Lung (tissue), 12 donors: ENCODE results near the gene MED13. TPM values are rescaled to one million over a fixed set of nuclear protein-coding genes. Genes with fewer than 3 reads are reported as not detected.

Source experiments
- ATAC-seq: fragments of 200-7000 bp; cut with Tn5 transposase; one replicate; pipeline ENCODE4 v1.9.1; 2020; ENCODE audit warnings: moderate number of reproducible peaks; ENCODE audit not compliant: insufficient read depth, low FRiP score
- DNase-seq, 3 donors: peaks; one replicate each; pipeline ENCODE4 v3.0.0-alpha.2; 2013 to 2017
- H3K27ac ChIP-seq, 2 donors: one replicate each; pipeline ENCODE4 v1.5.1; 2013; ENCODE audit warnings: mild to moderate bottlenecking in 2 of 2, moderate library complexity in 2 of 2, control low read depth in 1 of 2, inconsistent platforms in 1 of 2, low read depth in 1 of 2, low read length in 1 of 2
- H3K27me3 ChIP-seq, 3 donors: one replicate each; pipeline ENCODE4 v1.5.1; 2013; ENCODE audit warnings: low read length in 2 of 3; ENCODE audit not compliant: control insufficient read depth in 3 of 3, insufficient read depth in 3 of 3
- H3K36me3 ChIP-seq, 4 donors: one replicate each; pipeline ENCODE4 v1.5.1; 2013; ENCODE audit warnings: low read length in 4 of 4, mild to moderate bottlenecking in 1 of 4, moderate library complexity in 1 of 4; ENCODE audit not compliant: control insufficient read depth in 4 of 4, insufficient read depth in 4 of 4
- H3K4me1 ChIP-seq, 5 donors: one replicate each; pipeline ENCODE4 v1.5.1; 2013; ENCODE audit warnings: low read length in 5 of 5, mild to moderate bottlenecking in 2 of 5, moderate library complexity in 1 of 5; ENCODE audit not compliant: control insufficient read depth in 5 of 5, insufficient read depth in 5 of 5
- H3K4me3 ChIP-seq: one replicate; pipeline ENCODE4 v1.5.1; 2013; ENCODE audit warnings: mild to moderate bottlenecking, control low read depth, moderate library complexity
- H3K9ac ChIP-seq, 2 donors: one replicate each; pipeline ENCODE4 v1.5.1; 2013; ENCODE audit warnings: low read length in 2 of 2, control low read depth in 1 of 2; ENCODE audit not compliant: insufficient read depth in 1 of 2
- H3K9me3 ChIP-seq, 4 donors: one replicate each; pipeline ENCODE4 v1.5.1; 2013; ENCODE audit warnings: low read length in 3 of 4, mild to moderate bottlenecking in 1 of 4, moderate library complexity in 1 of 4; ENCODE audit not compliant: control insufficient read depth in 4 of 4, insufficient read depth in 3 of 4
- CTCF ChIP-seq: IDR thresholded peaks from 2 replicates; pipeline ENCODE4 v1.5.1; 2012; ENCODE audit warnings: mild to moderate bottlenecking; ENCODE audit errors: control extremely low read depth, extremely low read depth
- WGBS, 2 donors: extraction: QIAGEN DNeasy Blood & Tissue Kit; methylation state at CpG; one replicate each; pipeline ENCODE4 v1.1.7; 2013; 5-methylcytosine and 5-hydroxymethylcytosine counted together
- polyA plus RNA-seq, 2 donors: library from polyadenylated mRNA; stranded (reverse); fragments of 200-250 nt; gene quantifications; one replicate each; pipeline ENCODE4 v1.2.1, GENCODE V29; 2013
- total RNA-seq, 2 donors: library from RNA; depleted of rRNA in 1 of 2; stranded (reverse); fragments of >200 nt in 1 of 2; gene quantifications; one replicate each; pipeline ENCODE4 v1.2.1, GENCODE V29; 2014 to 2021
- donor health status: control.
- donor health status: control.
- donor health status: Bipolar disorder and iron deficiency.
- donor health status: healthy.
- donor health status: DM: yes; HTN: yes; CAD: no.

The MED13 gene
- total and polyA plus RNA-seq, 4 donors, result 7.2 to 104 (median 38.1) TPM

- DNase-seq (no peak), ATAC-seq (no peak)
- Histone ChIP-seq H3K36me3 (no peaks in the 10 kb centered on the region), H3K27ac (no peak overlapping the region), H3K9ac (no peak overlapping the region), H3K9me3 (no peaks in the 10 kb centered on the region), H3K27me3 (no peaks in the 10 kb centered on the region), H3K4me3 (no peak overlapping the region), H3K4me1 (peaks cover 0 to 1% (median 0%) of the 10 kb centered on the region in 5 donors)
- 92 to 97% methylated on average over 9 of the region's 9 CpGs for WGBS, 2 donors
- no peak for TF ChIP-seq CTCF
Observed at GRCh38 chr17:62090868-62091267, 25.8 kb upstream of the MED13 start.

- H3K9me3 ChIP-seq, result no peaks in the 10 kb centered on the region
- ATAC-seq (no peak), DNase-seq (no peak)
- no peak overlapping the region for H3K27ac ChIP-seq
- no peaks in the 10 kb centered on the region for H3K27me3 ChIP-seq
- no peaks in the 10 kb centered on the region for H3K36me3 ChIP-seq
- 89 to 93% methylated on average over 7 of the region's 7 CpGs for WGBS, 2 donors
- peaks cover 0 to 1% (median 0%) of the 10 kb centered on the region in 5 donors for H3K4me1 ChIP-seq
- TF ChIP-seq CTCF, result no peak
- H3K9ac ChIP-seq, result no peak overlapping the region
- no peak overlapping the region for H3K4me3 ChIP-seq
Observed at GRCh38 chr17:62090021-62090824, 25.1 kb upstream of the MED13 start.

- no peak for TF ChIP-seq CTCF
- Histone ChIP-seq H3K4me1 (peaks cover 0 to 1% (median 0%) of the 10 kb centered on the region in 5 donors), H3K9me3 (no peaks in the 10 kb centered on the region), H3K4me3 (no peak overlapping the region), H3K27ac (no peak overlapping the region), H3K36me3 (no peaks in the 10 kb centered on the region), H3K27me3 (no peaks in the 10 kb centered on the region), H3K9ac (no peak overlapping the region)
- no peak for DNase-seq
- ATAC-seq, result no peak
- WGBS, 2 donors, result 92 to 97% methylated on average over 3 of the region's 3 CpGs
Observed at GRCh38 chr17:62089334-62089733, 24.3 kb upstream of the MED13 start.
